ENCODE results near the gene HIC1. TPM values are rescaled to one million over a fixed set of nuclear protein-coding genes. Genes with fewer than 3 reads are reported as not detected.

The HIC1 gene
- total RNA-seq, 1 donor from 2014 or later, result 21.6 TPM

GRCh38 chr17:2013994-2014317 is 40.9 kb upstream of the HIC1 start:
- Mint-ChIP-seq H3K27me3 (peaks cover 22% of the 10 kb centered on the region), H3K9me3 (no peaks in the 10 kb centered on the region)
- no peak for TF ChIP-seq CTCF (conservative IDR thresholded peaks at IDR 0.05)

DNA sequence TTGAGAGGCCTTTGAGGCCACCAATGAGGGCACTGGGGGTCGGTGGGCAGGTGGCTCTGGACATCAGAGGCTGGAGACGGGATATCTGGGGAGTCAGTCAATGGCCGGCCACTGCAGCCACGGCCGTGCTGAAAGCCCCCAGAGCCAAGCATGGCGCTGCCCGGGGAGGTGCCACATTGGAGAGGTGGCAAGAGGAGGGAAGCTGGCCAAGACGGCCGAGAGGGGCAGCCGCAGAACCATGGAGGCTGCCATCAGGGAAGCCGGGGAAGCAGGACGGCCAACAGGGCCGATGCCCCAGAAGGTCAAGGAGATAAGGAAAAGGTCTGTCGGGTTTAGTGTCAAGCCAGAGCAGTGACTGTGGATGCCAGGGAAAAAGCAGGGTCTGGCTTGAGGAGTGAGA is 39.6 kb upstream of the HIC1 start:
- Mint-ChIP-seq H3K4me1 (ENCODE audit: unreplicated experiment) (peaks cover 32% of the 10 kb centered on the region), H3K36me3 (no peaks in the 10 kb centered on the region), H3K4me3 (no peak overlapping the region), H3K9me3 (no peaks in the 10 kb centered on the region), H3K27ac (no peak overlapping the region), H3K27me3 (peaks cover 35% of the 10 kb centered on the region)
- DNase-seq (ENCODE audit: extremely low spot score, unreplicated experiment), result no peak
- no peak for TF ChIP-seq CTCF (conservative IDR thresholded peaks at IDR 0.05)

More at GRCh38 chr17:2013994-2014317, 40.9 kb upstream of the HIC1 start:
- Mint-ChIP-seq H3K4me1 (ENCODE audit: unreplicated experiment) (peaks cover 26% of the 10 kb centered on the region), H3K36me3 (no peaks in the 10 kb centered on the region), H3K27ac (no peak overlapping the region), H3K4me3 (no peak overlapping the region)
- no peak for DNase-seq (ENCODE audit: extremely low spot score, unreplicated experiment)

DNA sequence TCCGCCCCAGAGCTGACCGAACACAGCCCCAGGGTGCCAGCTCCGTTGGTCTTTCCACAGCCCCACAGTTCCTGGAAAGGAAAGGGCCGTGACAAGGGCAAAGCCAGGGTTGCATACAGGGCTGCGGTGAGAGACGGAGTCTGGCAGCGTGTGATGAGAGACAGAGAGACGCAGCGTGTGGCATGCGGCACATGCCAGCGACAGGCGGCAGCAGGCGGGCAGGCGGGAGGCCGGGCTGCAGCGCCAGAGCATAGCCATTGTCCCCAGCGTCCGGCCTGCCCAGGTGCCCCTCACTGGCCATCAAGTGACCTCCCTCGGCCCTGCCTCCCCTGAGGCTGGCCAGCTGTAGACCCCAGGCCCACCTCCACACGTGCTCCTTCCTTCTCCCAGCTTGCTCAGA is 38.4 kb upstream of the HIC1 start:
- Mint-ChIP-seq H3K27ac (no peak overlapping the region), H3K9me3 (no peaks in the 10 kb centered on the region), H3K36me3 (no peaks in the 10 kb centered on the region), H3K4me3 (no peak overlapping the region), H3K27me3 (peaks cover 44% of the 10 kb centered on the region), H3K4me1 (ENCODE audit: unreplicated experiment) (peaks cover 33% of the 10 kb centered on the region)
- DNase-seq (ENCODE audit: extremely low spot score, unreplicated experiment), result no peak
- no peak for TF ChIP-seq CTCF (conservative IDR thresholded peaks at IDR 0.05)

GRCh38 chr17:2017274-2017941 is 37.5 kb upstream of the HIC1 start:
- H3K27me3 Mint-ChIP-seq, result peaks cover 47% of the 10 kb centered on the region
- H3K4me1 Mint-ChIP-seq (ENCODE audit: unreplicated experiment), result peaks cover 25% of the 10 kb centered on the region
- no peak overlapping the region for H3K27ac Mint-ChIP-seq
- no peak for DNase-seq (ENCODE audit: extremely low spot score, unreplicated experiment)
- TF ChIP-seq CTCF (conservative IDR thresholded peaks at IDR 0.05), result no peak
- H3K36me3 Mint-ChIP-seq, result no peaks in the 10 kb centered on the region
- no peaks in the 10 kb centered on the region for H3K9me3 Mint-ChIP-seq
- H3K4me3 Mint-ChIP-seq, result no peak overlapping the region

DNA sequence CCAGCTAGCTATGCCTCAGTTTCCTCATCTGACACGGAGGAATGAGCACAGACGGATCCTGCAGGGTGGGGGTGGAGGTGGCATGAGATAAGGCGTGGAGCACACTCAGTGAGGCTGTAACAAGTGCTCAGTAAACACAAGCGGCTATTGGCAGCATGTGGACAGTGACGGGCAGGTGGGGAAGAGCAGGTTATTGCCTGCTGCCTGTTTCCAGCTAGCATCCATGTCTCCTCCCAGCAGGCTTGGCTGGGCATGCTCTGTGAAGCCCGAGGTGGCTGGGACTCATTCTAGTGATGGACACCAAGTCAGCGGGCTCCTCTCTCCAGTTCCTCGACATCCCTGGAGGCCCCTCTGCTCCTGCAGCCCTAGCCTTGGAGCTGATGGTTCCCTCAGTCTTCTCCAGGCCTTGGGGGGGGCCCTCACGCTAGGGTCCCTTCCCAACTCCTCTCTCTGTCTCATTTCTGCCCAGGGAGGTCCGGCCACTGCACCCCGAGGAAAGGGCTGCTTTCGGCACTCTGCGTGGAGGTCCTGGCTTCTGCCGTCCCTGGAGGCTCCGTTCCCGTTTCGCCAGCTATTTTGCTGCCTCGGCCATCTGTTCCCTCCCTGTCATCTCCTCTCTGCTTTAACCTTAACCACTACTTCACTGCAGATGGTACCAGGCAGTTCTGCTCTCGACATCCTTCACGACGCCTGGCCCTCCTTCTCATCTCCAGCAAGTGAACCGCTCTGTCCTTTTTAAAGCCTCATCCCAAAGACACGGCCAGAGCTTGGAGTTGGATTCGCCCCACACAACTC is 36.0 kb upstream of the HIC1 start:
- peaks cover 57% of the 10 kb centered on the region for H3K27me3 Mint-ChIP-seq
- TF ChIP-seq CTCF (conservative IDR thresholded peaks at IDR 0.05), result no peak
- no peak overlapping the region for H3K27ac Mint-ChIP-seq
- no peak overlapping the region for H3K4me3 Mint-ChIP-seq
- no peaks in the 10 kb centered on the region for H3K9me3 Mint-ChIP-seq
- no peak for DNase-seq (ENCODE audit: extremely low spot score, unreplicated experiment)
- peaks cover 23% of the 10 kb centered on the region for H3K4me1 Mint-ChIP-seq (ENCODE audit: unreplicated experiment)
- no peaks in the 10 kb centered on the region for H3K36me3 Mint-ChIP-seq

All from type B pancreatic cell (in vitro differentiated cells).